HEK293T (cell line): ENCODE data around the gene SYTL2.

Source experiments
- CTBP1 ChIP-seq: fragments of 450-650 bp; IDR thresholded peaks from 2 replicates; pipeline ENCODE4 v1.6.1; 2016; ENCODE audit warnings: borderline replicate concordance
- ELF4 ChIP-seq: fragments of 450-650 bp; IDR thresholded peaks from 2 replicates; pipeline ENCODE4 v1.6.1; 2017; ENCODE audit warnings: antibody characterized with exemption
- FOXK2 ChIP-seq: fragments of 450-650 bp; IDR thresholded peaks from 2 replicates; pipeline ENCODE4 v1.6.1; 2016; ENCODE audit warnings: mild to moderate bottlenecking
- FOXM1 ChIP-seq: fragments of 450-650 bp; IDR thresholded peaks from 2 replicates; pipeline ENCODE4 v1.6.1; 2017; ENCODE audit warnings: mild to moderate bottlenecking, borderline replicate concordance
- HDGF ChIP-seq: fragments of 450-650 bp; IDR thresholded peaks from 2 replicates; pipeline ENCODE4 v1.6.1; 2017; ENCODE audit warnings: antibody characterized with exemption, borderline replicate concordance
- SP1 ChIP-seq: fragments of 450-650 bp; IDR thresholded peaks from 2 replicates; pipeline ENCODE4 v1.6.1; 2017
- SUZ12 ChIP-seq: fragments of 450-650 bp; IDR thresholded peaks from 2 replicates; pipeline ENCODE4 v1.6.1; 2016; ENCODE audit warnings: mild to moderate bottlenecking
- TARDBP ChIP-seq: fragments of 450-650 bp; IDR thresholded peaks from 2 replicates; pipeline ENCODE4 v1.6.1; 2016
- ZNF384 ChIP-seq: fragments of 450-650 bp; IDR thresholded peaks from 2 replicates; pipeline ENCODE4 v1.6.1; 2016

GRCh38 chr11:85776951-85777602 lies 33.9 kb downstream of the SYTL2 start:
- TF ChIP-seq TARDBP, result no peak
- no peak for TF ChIP-seq FOXM1
- TF ChIP-seq CTBP1, result no peak
- TF ChIP-seq ELF4, result no peak
- no peak for TF ChIP-seq SP1
- no peak for TF ChIP-seq HDGF
- TF ChIP-seq FOXK2, result no peak
- no peak for TF ChIP-seq SUZ12
- no peak for TF ChIP-seq ZNF384
